NB4 (cell line): ENCODE results near the gene MAP1B.

ENCODE experiments used
- DNase-seq: peaks from one replicate; pipeline ENCODE4 v3.0.0; 2010; ENCODE audit warnings: low read depth
- H3K4me3 ChIP-seq: one replicate; pipeline ENCODE4 v1.5.1; 2011; ENCODE audit warnings: mild to moderate bottlenecking, low read depth, low read length, moderate library complexity
- CTCF ChIP-seq: IDR thresholded peaks from one replicate; pipeline ENCODE4 v1.5.1; 2012; ENCODE audit warnings: low read depth, low read length
- MAX ChIP-seq: IDR thresholded peaks from 2 replicates; pipeline ENCODE4 v1.6.1; 2011; ENCODE audit warnings: low read depth, low read length
- MYC ChIP-seq: IDR thresholded peaks from 2 replicates; pipeline ENCODE4 v1.6.1; 2011; ENCODE audit warnings: low read depth, low read length
- POLR2A ChIP-seq: IDR thresholded peaks from 2 replicates; pipeline ENCODE4 v1.6.1; 2011; ENCODE audit warnings: mild to moderate bottlenecking; ENCODE audit not compliant: insufficient read length; ENCODE audit errors: extremely low read depth

The MAP1B gene

DNA sequence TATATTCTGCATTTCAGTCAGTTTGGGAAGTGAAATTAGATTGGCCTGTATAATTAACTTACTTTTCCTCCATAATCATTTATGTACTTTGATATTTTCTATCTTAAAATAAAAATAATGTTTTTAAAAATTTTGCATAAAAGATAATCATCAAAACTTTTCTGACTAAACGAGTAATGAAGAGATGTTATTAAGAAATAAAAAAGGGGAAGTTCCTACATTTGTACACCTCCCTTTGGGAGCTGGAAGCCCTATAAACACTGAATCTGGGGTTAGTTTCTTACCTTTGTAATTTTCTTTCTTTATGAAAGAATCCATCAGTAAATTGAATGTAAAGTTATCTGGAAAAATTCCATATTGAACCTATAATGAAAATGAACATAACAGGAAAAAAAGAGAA lies 126.6 kb downstream of the MAP1B start:
- H3K4me3 ChIP-seq = no peak overlapping the region
- TF ChIP-seq POLR2A = no peak
- TF ChIP-seq MAX = no peak
- TF ChIP-seq CTCF = no peak
- no peak for TF ChIP-seq MYC
- DNase-seq = peak; percentile 62

- peak; percentile 89 for DNase-seq
- TF ChIP-seq MAX (no peak), MYC (no peak), CTCF (no peak), POLR2A (no peak)
- H3K4me3 ChIP-seq = no peak overlapping the region
These were observed 127.0 kb downstream of the MAP1B start for GRCh38 chr5:72234265-72234700.

DNA sequence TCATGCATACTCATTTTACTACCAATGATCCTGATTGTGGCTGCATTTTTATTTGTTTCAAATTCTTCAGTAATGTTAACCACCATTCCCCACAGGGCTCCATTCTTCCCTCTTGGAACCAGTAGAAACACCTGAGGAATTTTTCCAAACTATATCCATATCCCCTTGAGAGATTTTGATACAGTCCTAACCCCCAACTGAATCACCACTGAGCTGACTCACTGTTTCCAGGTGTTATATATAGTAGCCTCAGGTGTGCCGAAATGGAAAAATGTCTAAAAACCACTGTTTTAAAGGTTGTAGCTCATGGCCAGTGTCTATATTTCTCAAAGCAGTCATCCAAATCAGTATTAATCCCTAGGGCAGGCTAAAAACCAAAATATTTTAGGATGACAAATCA lies 127.6 kb downstream of the MAP1B start:
- H3K4me3 ChIP-seq = peak overlapping the region; percentile 5
- TF ChIP-seq POLR2A (no peak), CTCF (no peak), MYC (no peak), MAX (no peak)
- DNase-seq = no peak

DNA sequence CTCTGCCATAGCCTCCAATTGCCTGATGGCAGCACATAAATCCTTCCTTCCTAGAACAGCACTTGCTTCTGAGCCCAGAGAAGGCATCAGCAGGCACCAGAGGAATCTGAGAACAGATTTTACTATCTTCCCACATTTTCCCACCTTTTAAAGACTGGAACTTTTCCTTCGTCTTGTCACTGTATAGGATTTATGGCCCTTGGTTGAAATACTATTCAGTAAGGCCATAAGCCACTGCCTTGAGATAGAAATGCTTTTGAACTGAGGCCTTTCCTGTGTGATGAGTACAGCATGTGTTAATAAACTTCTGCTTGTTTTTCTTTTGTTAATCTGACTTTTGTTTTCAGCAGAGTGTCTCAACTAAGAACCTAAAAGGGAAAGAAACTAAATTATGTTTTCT lies 128.4 kb downstream of the MAP1B start:
- TF ChIP-seq MYC (no peak), MAX (no peak), POLR2A (no peak), CTCF (no peak)
- H3K4me3 ChIP-seq = no peak overlapping the region
- DNase-seq = no peak

DNA sequence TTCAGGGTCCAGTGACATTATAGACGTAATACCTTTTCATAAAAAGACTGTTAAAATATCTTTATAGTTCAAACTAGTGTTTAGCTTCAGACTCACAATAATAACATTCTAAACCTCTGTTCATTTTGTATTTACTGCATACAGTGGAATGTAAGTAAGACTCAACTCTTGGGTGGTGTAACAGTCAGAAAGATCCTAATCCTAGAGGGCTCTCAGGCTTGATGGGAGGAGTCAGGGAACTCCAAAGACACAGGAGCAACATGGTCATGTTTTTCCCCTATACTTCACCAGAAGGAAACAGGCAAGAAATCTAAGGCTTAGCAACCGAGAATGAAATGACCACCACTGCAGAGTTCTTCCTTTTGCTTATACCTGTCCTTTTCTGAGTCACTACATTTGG lies 130.1 kb downstream of the MAP1B start:
- no peak overlapping the region for H3K4me3 ChIP-seq
- DNase-seq = no peak
- no peak for TF ChIP-seq POLR2A
- no peak for TF ChIP-seq MYC
- TF ChIP-seq MAX = no peak
- TF ChIP-seq CTCF = no peak

DNA sequence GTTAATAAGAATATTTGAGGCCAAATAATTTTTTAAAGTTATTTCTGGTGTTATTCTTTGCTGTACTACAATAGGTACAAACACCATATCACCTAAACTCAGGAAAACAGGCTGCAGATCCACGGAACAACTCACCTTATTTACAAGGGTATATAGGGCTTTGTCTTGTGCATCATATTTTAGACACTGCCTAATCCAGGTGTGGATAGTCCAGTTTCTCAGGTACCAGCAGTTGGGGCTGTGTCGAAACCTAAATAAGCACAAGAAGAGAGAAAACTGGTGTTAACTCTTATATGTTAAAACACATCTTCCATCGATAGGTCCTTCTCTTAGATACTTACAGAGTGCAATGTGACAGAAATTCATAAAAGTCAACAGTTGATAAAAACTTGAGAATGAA lies 130.6 kb downstream of the MAP1B start:
- no peak overlapping the region for H3K4me3 ChIP-seq
- no peak for TF ChIP-seq POLR2A
- no peak for TF ChIP-seq MAX
- no peak for TF ChIP-seq CTCF
- no peak for TF ChIP-seq MYC
- DNase-seq = no peak
